GM20000 (cell line): Measurements from ENCODE around the gene MATN1.

Experiments used
- DNase-seq: peaks from one replicate; pipeline ENCODE4 v3.0.0; 2012; ENCODE audit warnings: low spot score
- CTCF ChIP-seq: IDR thresholded peaks from 2 replicates; pipeline ENCODE4 v1.5.1; 2012; ENCODE audit warnings: mild to moderate bottlenecking, control low read depth; ENCODE audit errors: extremely low read depth, missing control alignments

Gene MATN1

GRCh38 chr1:30701258-30701633 is 22.1 kb downstream of the MATN1 start:
- no peak for DNase-seq
- no peak for TF ChIP-seq CTCF

GRCh38 chr1:30700528-30701257 is 22.7 kb downstream of the MATN1 start:
- no peak for DNase-seq
- no peak for TF ChIP-seq CTCF

GRCh38 chr1:30699762-30700161 is 23.6 kb downstream of the MATN1 start:
- no peak for DNase-seq
- no peak for TF ChIP-seq CTCF

GRCh38 chr1:30698401-30698981 is 24.9 kb downstream of the MATN1 start:
- no peak for TF ChIP-seq CTCF

GRCh38 chr1:30697571-30698376 is 25.6 kb downstream of the MATN1 start:
- DNase-seq: peak; percentile 65
- no peak for TF ChIP-seq CTCF

More at GRCh38 chr1:30698401-30698981, 24.9 kb downstream of the MATN1 start:
- no peak for DNase-seq

GRCh38 chr1:30696831-30697230 is 26.6 kb downstream of the MATN1 start:
- no peak for TF ChIP-seq CTCF
- no peak for DNase-seq

- TF ChIP-seq CTCF: no peak
- DNase-seq: no peak
Measured at GRCh38 chr1:30695439-30695841, 27.9 kb downstream of the MATN1 start.
